Measurements from ENCODE around the gene BCL2L12. TPM values are rescaled to one million over a fixed set of nuclear protein-coding genes. Genes with fewer than 3 reads are reported as not detected.

BCL2L12 gene
- total and polyA plus RNA-seq, 2 donors = 18.7 to 27.1 TPM

- Histone ChIP-seq H3K27ac (ENCODE audit: low read depth in 1 of 2, low read length in 1 of 2) (no peak overlapping the region), H3K4me3 (ENCODE audit: low read length in 2 of 2) (no peak overlapping the region), H3K4me1 (ENCODE audit: control insufficient read depth in 2 of 2, insufficient read depth in 2 of 2, low read length in 2 of 2) (no peaks in the 10 kb centered on the region), H3K36me3 (ENCODE audit: control insufficient read depth in 2 of 2, insufficient read depth in 2 of 2, low read length in 1 of 2) (peaks cover 77 to 90% of the 10 kb centered on the region in 2 donors), H3K9me3 (ENCODE audit: control insufficient read depth in 2 of 2, insufficient read depth in 1 of 2, low read length in 1 of 2) (no peaks in the 10 kb centered on the region), H3K27me3 (ENCODE audit: control insufficient read depth in 2 of 2, insufficient read depth in 1 of 2, low read length in 1 of 2) (no peaks in the 10 kb centered on the region)
- 98% methylated on average over 110 of the region's 110 CpGs for WGBS
- DNase-seq (ENCODE audit: low read depth in 6 of 9, low spot score in 9 of 9) = no peak
Measured at GRCh38 chr19:49651820-49652550, 13.7 kb upstream of the BCL2L12 start.

DNA sequence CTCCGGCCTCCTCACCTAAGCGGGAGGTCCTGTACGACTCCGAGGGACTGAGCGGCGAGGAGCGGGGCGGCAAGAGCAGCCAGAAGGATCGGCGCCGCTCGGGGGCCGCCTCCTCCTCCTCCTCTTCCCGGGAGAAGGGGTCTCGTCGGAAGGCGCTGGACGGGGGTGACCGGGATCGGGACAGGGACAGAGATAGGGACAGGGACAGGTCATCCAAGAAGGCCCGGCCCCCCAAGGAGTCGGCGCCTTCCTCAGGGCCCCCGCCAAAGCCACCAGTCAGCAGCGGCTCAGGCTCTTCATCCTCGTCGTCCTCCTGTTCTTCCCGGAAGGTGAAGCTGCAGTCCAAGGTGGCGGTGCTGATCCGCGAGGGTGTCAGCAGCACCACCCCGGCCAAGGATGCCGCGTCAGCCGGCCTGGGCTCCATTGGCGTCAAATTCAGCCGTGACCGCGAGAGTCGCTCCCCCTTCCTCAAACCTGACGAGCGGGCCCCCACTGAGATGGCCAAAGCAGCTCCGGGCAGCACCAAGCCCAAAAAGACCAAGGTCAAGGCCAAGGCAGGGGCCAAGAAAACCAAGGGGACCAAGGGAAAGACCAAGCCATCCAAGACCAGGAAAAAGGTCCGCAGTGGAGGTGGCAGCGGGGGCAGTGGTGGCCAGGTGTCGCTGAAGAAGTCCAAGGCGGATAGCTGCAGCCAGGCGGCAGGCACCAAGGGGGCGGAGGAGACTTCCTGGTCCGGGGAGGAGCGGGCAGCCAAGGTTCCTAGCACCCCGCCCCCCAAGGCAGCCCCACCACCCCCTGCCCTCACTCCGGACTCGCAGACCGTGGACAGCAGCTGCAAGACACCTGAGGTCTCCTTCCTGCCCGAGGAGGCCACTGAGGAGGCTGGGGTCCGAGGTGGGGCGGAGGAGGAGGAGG, 12.9 kb upstream of the BCL2L12 start:
- no peaks in the 10 kb centered on the region for H3K9me3 ChIP-seq (ENCODE audit: control insufficient read depth in 2 of 2, insufficient read depth in 1 of 2, low read length in 1 of 2)
- no peak overlapping the region for H3K4me3 ChIP-seq (ENCODE audit: low read length in 2 of 2)
- H3K4me1 ChIP-seq (ENCODE audit: control insufficient read depth in 2 of 2, insufficient read depth in 2 of 2, low read length in 2 of 2) = no peaks in the 10 kb centered on the region
- no peak for DNase-seq (ENCODE audit: low read depth in 6 of 9, low spot score in 9 of 9)
- H3K27me3 ChIP-seq (ENCODE audit: control insufficient read depth in 2 of 2, insufficient read depth in 1 of 2, low read length in 1 of 2) = no peaks in the 10 kb centered on the region
- H3K36me3 ChIP-seq (ENCODE audit: control insufficient read depth in 2 of 2, insufficient read depth in 2 of 2, low read length in 1 of 2) = peaks cover 76 to 90% of the 10 kb centered on the region in 2 donors
- WGBS = 98% methylated on average over 58 of the region's 58 CpGs
- H3K27ac ChIP-seq (ENCODE audit: low read depth in 1 of 2, low read length in 1 of 2) = no peak overlapping the region

DNA sequence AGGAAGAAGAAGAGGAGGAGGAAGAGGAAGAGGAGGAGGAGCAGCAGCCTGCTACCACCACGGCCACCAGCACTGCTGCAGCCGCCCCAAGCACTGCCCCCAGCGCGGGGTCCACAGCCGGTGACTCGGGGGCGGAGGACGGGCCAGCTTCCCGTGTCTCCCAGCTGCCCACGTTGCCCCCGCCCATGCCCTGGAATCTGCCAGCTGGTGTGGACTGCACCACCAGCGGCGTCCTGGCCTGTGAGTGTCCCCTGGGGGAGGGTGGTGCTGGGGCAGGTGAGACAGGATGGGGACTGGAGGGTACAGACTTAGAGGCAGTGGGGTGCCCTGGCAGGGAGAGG, 12.3 kb upstream of the BCL2L12 start:
- Histone ChIP-seq H3K9me3 (ENCODE audit: control insufficient read depth in 2 of 2, insufficient read depth in 1 of 2, low read length in 1 of 2) (no peaks in the 10 kb centered on the region), H3K36me3 (ENCODE audit: control insufficient read depth in 2 of 2, insufficient read depth in 2 of 2, low read length in 1 of 2) (peaks cover 80 to 94% of the 10 kb centered on the region in 2 donors), H3K4me3 (ENCODE audit: low read length in 2 of 2) (no peak overlapping the region), H3K4me1 (ENCODE audit: control insufficient read depth in 2 of 2, insufficient read depth in 2 of 2, low read length in 2 of 2) (no peaks in the 10 kb centered on the region), H3K27me3 (ENCODE audit: control insufficient read depth in 2 of 2, insufficient read depth in 1 of 2, low read length in 1 of 2) (no peaks in the 10 kb centered on the region), H3K27ac (ENCODE audit: low read depth in 1 of 2, low read length in 1 of 2) (no peak overlapping the region)
- no peak for DNase-seq (ENCODE audit: low read depth in 6 of 9, low spot score in 9 of 9)
- 96% methylated on average over 13 of the region's 13 CpGs for WGBS

DNA sequence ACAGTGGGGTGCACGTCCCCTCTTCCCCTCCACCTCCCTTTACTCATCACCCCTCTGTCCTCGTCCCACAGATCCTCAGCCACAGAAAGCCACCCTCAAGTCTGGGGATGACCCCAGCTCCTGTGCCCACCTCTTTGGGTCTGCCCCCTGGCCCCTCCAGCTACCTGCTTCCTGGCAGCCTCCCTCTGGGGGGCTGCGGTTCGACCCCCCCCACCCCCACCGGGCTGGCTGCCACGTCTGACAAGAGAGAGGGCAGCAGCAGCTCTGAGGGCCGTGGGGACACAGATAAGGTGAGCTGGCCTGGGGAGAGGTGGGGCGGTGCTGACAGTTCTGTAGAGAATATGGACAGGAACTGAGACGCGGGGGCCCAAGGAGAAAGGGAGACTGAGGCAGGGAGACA, 11.2 kb upstream of the BCL2L12 start:
- WGBS = 95% methylated on average over 10 of the region's 10 CpGs
- H3K27ac ChIP-seq (ENCODE audit: low read depth in 1 of 2, low read length in 1 of 2) = no peak overlapping the region

GRCh38 chr19:49655570-49656455, 9.9 kb upstream of the BCL2L12 start:
- Histone ChIP-seq H3K27ac (ENCODE audit: low read depth in 1 of 2, low read length in 1 of 2) (no peak overlapping the region), H3K4me3 (ENCODE audit: low read length in 2 of 2) (no peak overlapping the region), H3K9me3 (ENCODE audit: control insufficient read depth in 2 of 2, insufficient read depth in 1 of 2, low read length in 1 of 2) (no peaks in the 10 kb centered on the region), H3K36me3 (ENCODE audit: control insufficient read depth in 2 of 2, insufficient read depth in 2 of 2, low read length in 1 of 2) (peaks cover 85 to 99% of the 10 kb centered on the region in 2 donors), H3K4me1 (ENCODE audit: control insufficient read depth in 2 of 2, insufficient read depth in 2 of 2, low read length in 2 of 2) (no peaks in the 10 kb centered on the region), H3K27me3 (ENCODE audit: control insufficient read depth in 2 of 2, insufficient read depth in 1 of 2, low read length in 1 of 2) (no peaks in the 10 kb centered on the region)
- DNase-seq (ENCODE audit: low read depth in 6 of 9, low spot score in 9 of 9) = no peak
- WGBS = 95% methylated on average over 23 of the region's 23 CpGs

More for the DNA sequence above, 11.2 kb upstream of the BCL2L12 start:
- Histone ChIP-seq H3K36me3 (ENCODE audit: control insufficient read depth in 2 of 2, insufficient read depth in 2 of 2, low read length in 1 of 2) (peaks cover 84 to 99% of the 10 kb centered on the region in 2 donors), H3K9me3 (ENCODE audit: control insufficient read depth in 2 of 2, insufficient read depth in 1 of 2, low read length in 1 of 2) (no peaks in the 10 kb centered on the region), H3K4me1 (ENCODE audit: control insufficient read depth in 2 of 2, insufficient read depth in 2 of 2, low read length in 2 of 2) (no peaks in the 10 kb centered on the region), H3K27me3 (ENCODE audit: control insufficient read depth in 2 of 2, insufficient read depth in 1 of 2, low read length in 1 of 2) (no peaks in the 10 kb centered on the region), H3K4me3 (ENCODE audit: low read length in 2 of 2) (no peak overlapping the region)
- DNase-seq (ENCODE audit: low read depth in 6 of 9, low spot score in 9 of 9) = no peak

DNA sequence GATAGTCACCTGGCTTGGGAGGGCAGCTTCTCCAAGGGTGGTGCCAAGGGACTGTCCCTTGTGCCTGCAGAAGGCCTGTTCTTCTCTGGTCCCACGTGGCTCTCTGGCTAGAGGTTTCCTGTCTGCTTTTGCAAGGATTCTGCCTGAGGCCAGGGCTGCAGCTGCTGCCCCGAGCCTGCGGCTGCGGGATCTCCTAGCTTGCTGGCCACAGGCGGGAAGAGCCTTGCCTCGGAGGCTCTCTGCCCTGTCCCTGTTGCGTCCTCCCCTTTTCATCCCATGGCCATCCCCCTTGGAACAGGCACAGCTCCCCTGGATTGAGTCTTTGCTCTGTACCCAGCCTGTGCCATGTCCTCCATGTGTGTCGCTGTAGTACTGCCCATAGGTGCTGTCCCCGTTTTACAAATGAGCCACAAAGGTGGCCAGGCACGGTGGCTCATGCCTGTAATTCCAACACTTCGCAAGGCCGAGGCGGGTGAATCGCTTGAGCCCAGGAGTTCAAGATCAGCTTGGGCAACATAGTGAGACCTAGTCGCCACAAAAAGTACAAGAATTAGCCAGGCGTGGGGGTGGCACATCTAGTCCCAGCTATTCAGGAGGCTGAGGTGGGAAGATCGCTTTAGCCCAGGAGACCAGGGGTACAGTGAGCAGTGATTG, 9.2 kb upstream of the BCL2L12 start:
- no peaks in the 10 kb centered on the region for H3K9me3 ChIP-seq (ENCODE audit: control insufficient read depth in 2 of 2, insufficient read depth in 1 of 2, low read length in 1 of 2)
- no peaks in the 10 kb centered on the region for H3K4me1 ChIP-seq (ENCODE audit: control insufficient read depth in 2 of 2, insufficient read depth in 2 of 2, low read length in 2 of 2)
- H3K4me3 ChIP-seq (ENCODE audit: low read length in 2 of 2) = no peak overlapping the region
- DNase-seq (ENCODE audit: low read depth in 6 of 9, low spot score in 9 of 9) = no peak
- peaks cover 87 to 98% of the 10 kb centered on the region in 2 donors for H3K36me3 ChIP-seq (ENCODE audit: control insufficient read depth in 2 of 2, insufficient read depth in 2 of 2, low read length in 1 of 2)
- no peak overlapping the region for H3K27ac ChIP-seq (ENCODE audit: low read depth in 1 of 2, low read length in 1 of 2)
- no peaks in the 10 kb centered on the region for H3K27me3 ChIP-seq (ENCODE audit: control insufficient read depth in 2 of 2, insufficient read depth in 1 of 2, low read length in 1 of 2)
- WGBS = 97% methylated on average over 17 of the region's 17 CpGs

- no peak for DNase-seq (ENCODE audit: low read depth in 6 of 9, low spot score in 9 of 9)
- Histone ChIP-seq H3K9me3 (ENCODE audit: control insufficient read depth in 2 of 2, insufficient read depth in 1 of 2, low read length in 1 of 2) (no peaks in the 10 kb centered on the region), H3K27ac (ENCODE audit: low read depth in 1 of 2, low read length in 1 of 2) (no peak overlapping the region), H3K36me3 (ENCODE audit: control insufficient read depth in 2 of 2, insufficient read depth in 2 of 2, low read length in 1 of 2) (peaks cover 93 to 98% of the 10 kb centered on the region in 2 donors), H3K4me3 (ENCODE audit: low read length in 2 of 2) (no peak overlapping the region), H3K4me1 (ENCODE audit: control insufficient read depth in 2 of 2, insufficient read depth in 2 of 2, low read length in 2 of 2) (peaks cover 0 to 1% of the 10 kb centered on the region in 2 donors), H3K27me3 (ENCODE audit: control insufficient read depth in 2 of 2, insufficient read depth in 1 of 2, low read length in 1 of 2) (no peaks in the 10 kb centered on the region)
- 99% methylated on average over 22 of the region's 22 CpGs for WGBS
Measured at GRCh38 chr19:49657493-49658138, 8.1 kb upstream of the BCL2L12 start.

GRCh38 chr19:49658139-49658517, 7.6 kb upstream of the BCL2L12 start:
- Histone ChIP-seq H3K4me1 (ENCODE audit: control insufficient read depth in 2 of 2, insufficient read depth in 2 of 2, low read length in 2 of 2) (peaks cover 0 to 5% of the 10 kb centered on the region in 2 donors), H3K27me3 (ENCODE audit: control insufficient read depth in 2 of 2, insufficient read depth in 1 of 2, low read length in 1 of 2) (no peaks in the 10 kb centered on the region), H3K27ac (ENCODE audit: low read depth in 1 of 2, low read length in 1 of 2) (no peak overlapping the region), H3K36me3 (ENCODE audit: control insufficient read depth in 2 of 2, insufficient read depth in 2 of 2, low read length in 1 of 2) (peaks cover 93 to 95% of the 10 kb centered on the region in 2 donors), H3K4me3 (ENCODE audit: low read length in 2 of 2) (no peak overlapping the region), H3K9me3 (ENCODE audit: control insufficient read depth in 2 of 2, insufficient read depth in 1 of 2, low read length in 1 of 2) (no peaks in the 10 kb centered on the region)
- DNase-seq (ENCODE audit: low read depth in 6 of 9, low spot score in 9 of 9) = no peak
- 97% methylated on average over 15 of the region's 15 CpGs for WGBS

Data from thymus (tissue), 11 donors.